ENCODE data around the gene MORN1.

The MORN1 gene

GRCh38 chr1:2384941-2385481 lies 6.3 kb downstream of the MORN1 start:
- no peak for DNase-seq (ENCODE audit: low read depth, low spot score)
- TF ChIP-seq EZH2 (IDR thresholded peaks at IDR 0.05) (no peak), POLR2AphosphoS5 (IDR thresholded peaks at IDR 0.05; ENCODE audit: borderline replicate concordance, low read depth, low read length) (no peak), FOXP2 (optimal IDR thresholded peaks at IDR 0.05; ENCODE audit: control extremely low read depth, extremely low read length, insufficient read depth) (no peak)
- Histone ChIP-seq H3K9me3 (ENCODE audit: low read depth, low read length) (no peaks in the 10 kb centered on the region), H3K9ac (ENCODE audit: insufficient read length) (no peak overlapping the region), H3K4me3 (no peak overlapping the region), H3K27ac (no peak overlapping the region), H3K36me3 (ENCODE audit: insufficient read depth, low read length) (no peaks in the 10 kb centered on the region)

- no peak for TF ChIP-seq FOXP2 (optimal IDR thresholded peaks at IDR 0.05; ENCODE audit: control extremely low read depth, extremely low read length, insufficient read depth)
- no peak for TF ChIP-seq POLR2AphosphoS5 (IDR thresholded peaks at IDR 0.05; ENCODE audit: borderline replicate concordance, low read depth, low read length)
- no peak for TF ChIP-seq EZH2 (IDR thresholded peaks at IDR 0.05)
- no peak overlapping the region for H3K27ac ChIP-seq
These were observed 7.1 kb downstream of the MORN1 start for GRCh38 chr1:2384130-2384860.

GRCh38 chr1:2383576-2383975 lies 7.8 kb downstream of the MORN1 start:
- no peak for DNase-seq (ENCODE audit: low read depth, low spot score)
- Histone ChIP-seq H3K36me3 (ENCODE audit: insufficient read depth, low read length) (no peaks in the 10 kb centered on the region), H3K27ac (no peak overlapping the region), H3K9ac (ENCODE audit: insufficient read length) (no peak overlapping the region), H3K4me3 (no peak overlapping the region), H3K9me3 (ENCODE audit: low read depth, low read length) (no peaks in the 10 kb centered on the region)
- TF ChIP-seq POLR2AphosphoS5 (IDR thresholded peaks at IDR 0.05; ENCODE audit: borderline replicate concordance, low read depth, low read length) = no peak
- TF ChIP-seq FOXP2 (optimal IDR thresholded peaks at IDR 0.05; ENCODE audit: control extremely low read depth, extremely low read length, insufficient read depth) = no peak
- no peak for TF ChIP-seq EZH2 (IDR thresholded peaks at IDR 0.05)

More at GRCh38 chr1:2384130-2384860, 7.1 kb downstream of the MORN1 start:
- no peak overlapping the region for H3K4me3 ChIP-seq
- H3K9me3 ChIP-seq (ENCODE audit: low read depth, low read length) = no peaks in the 10 kb centered on the region
- DNase-seq (ENCODE audit: low read depth, low spot score) = no peak
- no peak overlapping the region for H3K9ac ChIP-seq (ENCODE audit: insufficient read length)
- H3K36me3 ChIP-seq (ENCODE audit: insufficient read depth, low read length) = no peaks in the 10 kb centered on the region

GRCh38 chr1:2382621-2383361 lies 8.6 kb downstream of the MORN1 start:
- Histone ChIP-seq H3K9me3 (ENCODE audit: low read depth, low read length) (no peaks in the 10 kb centered on the region), H3K27ac (no peak overlapping the region), H3K4me3 (no peak overlapping the region), H3K9ac (ENCODE audit: insufficient read length) (no peak overlapping the region), H3K36me3 (ENCODE audit: insufficient read depth, low read length) (no peaks in the 10 kb centered on the region)
- DNase-seq (ENCODE audit: low read depth, low spot score) = no peak
- no peak for TF ChIP-seq POLR2AphosphoS5 (IDR thresholded peaks at IDR 0.05; ENCODE audit: borderline replicate concordance, low read depth, low read length)
- no peak for TF ChIP-seq EZH2 (IDR thresholded peaks at IDR 0.05)

- no peak overlapping the region for H3K9ac ChIP-seq (ENCODE audit: insufficient read length)
- H3K9me3 ChIP-seq (ENCODE audit: low read depth, low read length) = no peaks in the 10 kb centered on the region
- H3K36me3 ChIP-seq (ENCODE audit: insufficient read depth, low read length) = no peaks in the 10 kb centered on the region
- no peak overlapping the region for H3K4me3 ChIP-seq
- no peak overlapping the region for H3K27ac ChIP-seq
- TF ChIP-seq FOXP2 (optimal IDR thresholded peaks at IDR 0.05; ENCODE audit: control extremely low read depth, extremely low read length, insufficient read depth) = no peak
- 0 out of 2 replicates have a peak, but pooled peaks have one; percentile 16 for TF ChIP-seq POLR2AphosphoS5 (IDR thresholded peaks at IDR 0.05; ENCODE audit: borderline replicate concordance, low read depth, low read length)
- no peak for TF ChIP-seq EZH2 (IDR thresholded peaks at IDR 0.05)
- no peak for DNase-seq (ENCODE audit: low read depth, low spot score)
These were observed 9.4 kb downstream of the MORN1 start for GRCh38 chr1:2381741-2382620.

GRCh38 chr1:2380816-2381591 lies 10.3 kb downstream of the MORN1 start:
- no peak for TF ChIP-seq POLR2AphosphoS5 (IDR thresholded peaks at IDR 0.05; ENCODE audit: borderline replicate concordance, low read depth, low read length)
- no peak for TF ChIP-seq EZH2 (IDR thresholded peaks at IDR 0.05)
- no peak for TF ChIP-seq FOXP2 (optimal IDR thresholded peaks at IDR 0.05; ENCODE audit: control extremely low read depth, extremely low read length, insufficient read depth)
- no peak for DNase-seq (ENCODE audit: low read depth, low spot score)
- H3K27ac ChIP-seq = no peak overlapping the region
- H3K36me3 ChIP-seq (ENCODE audit: insufficient read depth, low read length) = no peaks in the 10 kb centered on the region
- H3K4me3 ChIP-seq = no peak overlapping the region
- no peaks in the 10 kb centered on the region for H3K9me3 ChIP-seq (ENCODE audit: low read depth, low read length)
- H3K9ac ChIP-seq (ENCODE audit: insufficient read length) = no peak overlapping the region

GRCh38 chr1:2379733-2380404 lies 11.5 kb downstream of the MORN1 start:
- Histone ChIP-seq H3K27ac (no peak overlapping the region), H3K9me3 (ENCODE audit: low read depth, low read length) (no peaks in the 10 kb centered on the region), H3K9ac (ENCODE audit: insufficient read length) (no peak overlapping the region), H3K36me3 (ENCODE audit: insufficient read depth, low read length) (no peaks in the 10 kb centered on the region), H3K4me3 (no peak overlapping the region)
- TF ChIP-seq FOXP2 (optimal IDR thresholded peaks at IDR 0.05; ENCODE audit: control extremely low read depth, extremely low read length, insufficient read depth) = no peak
- TF ChIP-seq POLR2AphosphoS5 (IDR thresholded peaks at IDR 0.05; ENCODE audit: borderline replicate concordance, low read depth, low read length) = no peak
- TF ChIP-seq EZH2 (IDR thresholded peaks at IDR 0.05) = no peak
- no peak for DNase-seq (ENCODE audit: low read depth, low spot score)

All from SK-N-MC (cell line).